ENCODE results near the gene KCNMA1. TPM values are rescaled to one million over a fixed set of nuclear protein-coding genes. Genes with fewer than 3 reads are reported as not detected.
"Not testable (repeated sequence)": the region's sequence is repeated elsewhere in the genome, so short reads cannot be mapped to it uniquely, and the experiment has no call there.

KCNMA1 gene
- total and polyA plus RNA-seq, 10 of the 15 experiments (the other 5 are each of a cell fraction or from before 2014, with no cell fraction given): 8.5 to 77.0 (median 21.3) TPM

- TF ChIP-seq HDAC6 (IDR thresholded peaks at IDR 0.05; ENCODE audit: unreplicated experiment): no peak
Measured at GRCh38 chr10:77575271-77576006, 62.2 kb downstream of the KCNMA1 start (continued).

- no peaks in the 10 kb centered on the region for H3K9me3 ChIP-seq (replicated peaks; ENCODE audit: control insufficient read depth, insufficient read depth, low read length)
- H4K20me1 ChIP-seq (ENCODE audit: control insufficient read depth, insufficient read depth): no peaks in the 10 kb centered on the region
- H3K4me3 ChIP-seq: no peak overlapping the region
- FAIRE-seq (no peak), DNase-seq (ENCODE audit: low read depth, low spot score) (no peak), ATAC-seq (peak; percentile 68)
- BruUV-seq (replicated peaks): no TSS peak
- ChIA-PET SMC1A (ENCODE audit: uncharacterized antibody, unreplicated experiment) (interaction anchor here (0.6 to 1.5 kb wide), 2 partner anchors 59 to 258 kb away, joined by 4 to 6 read pairs; no protein-coding TSS in a partner anchor), CTCF (no interaction called here), RAD21 (ENCODE audit: unreplicated experiment) (no interaction called here), POLR2A (interaction anchor here (1.0 to 1.5 kb wide), 2 partner anchors 61 to 69 kb away, joined by 4 read pairs; no protein-coding TSS in a partner anchor)
- no peaks in the 10 kb centered on the region for H3K4me1 ChIP-seq (ENCODE audit: control insufficient read depth, insufficient read depth, low read length)
- TF ChIP-seq EP300 (IDR thresholded peaks at IDR 0.05; ENCODE audit: borderline replicate concordance in 1 of 2, control insufficient read depth in 1 of 2, low read depth in 2 of 2, low read length in 2 of 2) (no peak), CTCF (IDR thresholded peaks at IDR 0.05 in 2 of 3, conservative IDR thresholded peaks at IDR 0.05 in 1 of 3; ENCODE audit: control insufficient read depth in 2 of 3, extremely low read depth in 1 of 3, insufficient read depth in 1 of 3, low read depth in 3 of 3, low read length in 3 of 3) (0 out of 6 replicates have a peak, but pooled peaks of 1 of the 3 experiments have one; percentile 15)
- no peak overlapping the region for H3K27ac ChIP-seq (ENCODE audit: control insufficient read depth, insufficient read depth)
- H3K27me3 ChIP-seq (replicated peaks in 1 of 2; ENCODE audit: control insufficient read depth in 2 of 2, insufficient read depth in 2 of 2, low read length in 1 of 2): peaks cover 0 to 2% of the 10 kb centered on the region in 2 experiments; a peak in 1 of 4 replicates
- H3K9ac ChIP-seq (ENCODE audit: control insufficient read depth, insufficient read depth, low read length): no peak overlapping the region
- 29% methylated on average over 3 of the region's 3 CpGs for WGBS (ENCODE audit: insufficient coverage, insufficient replicate concordance, low lambda C conversion rate, missing lambda C conversion rate)
- H3K36me3 ChIP-seq (ENCODE audit: control insufficient read depth in 2 of 2, insufficient read depth in 2 of 2, low read length in 1 of 2): no peaks in the 10 kb centered on the region
- no peaks in the 10 kb centered on the region for H3K79me2 ChIP-seq (ENCODE audit: control insufficient read depth, insufficient read depth, low read length)
- no peak overlapping the region for H2AFZ ChIP-seq (ENCODE audit: control insufficient read depth, low read depth, low read length)
- H3K4me2 ChIP-seq (ENCODE audit: control insufficient read depth, insufficient read depth): no peak overlapping the region
- intact Hi-C loops (cut with micrococcal nuclease; ENCODE audit: unreplicated experiment): no loop called here
- in situ Hi-C loops (cut with MboI): no loop called here
Measured at GRCh38 chr10:77574438-77574837, 63.2 kb downstream of the KCNMA1 start.

GRCh38 chr10:77572520-77572919, 65.1 kb downstream of the KCNMA1 start:
- ATAC-seq; H3K4me3 ChIP-seq; in situ Hi-C loops (cut with MboI); H4K20me1 ChIP-seq (ENCODE audit: control insufficient read depth, insufficient read depth); H3K27me3 ChIP-seq (replicated peaks in 1 of 2; ENCODE audit: control insufficient read depth in 2 of 2, insufficient read depth in 2 of 2, low read length in 1 of 2); H3K79me2 ChIP-seq (ENCODE audit: control insufficient read depth, insufficient read depth, low read length); DNase-seq (ENCODE audit: low read depth, low spot score); H3K4me2 ChIP-seq (ENCODE audit: control insufficient read depth, insufficient read depth); H3K9ac ChIP-seq (ENCODE audit: control insufficient read depth, insufficient read depth, low read length); H3K9me3 ChIP-seq (replicated peaks; ENCODE audit: control insufficient read depth, insufficient read depth, low read length); H3K4me1 ChIP-seq (ENCODE audit: control insufficient read depth, insufficient read depth, low read length); H3K27ac ChIP-seq (ENCODE audit: control insufficient read depth, insufficient read depth); FAIRE-seq; BruUV-seq (replicated peaks); H3K36me3 ChIP-seq (ENCODE audit: control insufficient read depth in 2 of 2, insufficient read depth in 2 of 2, low read length in 1 of 2); H2AFZ ChIP-seq (ENCODE audit: control insufficient read depth, low read depth, low read length); intact Hi-C loops (cut with micrococcal nuclease; ENCODE audit: unreplicated experiment): not testable (repeated sequence)
- POLR2A ChIA-PET: interaction anchor here (0.6 kb wide), 1 partner anchor 61 kb away, joined by 3 read pairs; no protein-coding TSS in a partner anchor
- RAD21 ChIA-PET (ENCODE audit: unreplicated experiment): interaction anchor here (1.1 kb wide), 1 partner anchor 36 kb away, joined by 3 read pairs; no protein-coding TSS in a partner anchor
- WGBS (ENCODE audit: insufficient coverage, insufficient replicate concordance, low lambda C conversion rate, missing lambda C conversion rate): 79% methylated on average over 4 of the region's 4 CpGs
- SMC1A ChIA-PET (ENCODE audit: uncharacterized antibody, unreplicated experiment): interaction anchor here (0.6 to 1.7 kb wide), 7 partner anchors 9 to 58 kb away, joined by 3 to 8 read pairs (median 3); no protein-coding TSS in a partner anchor
- CTCF ChIA-PET: interaction anchor here (1.3 kb wide), 2 partner anchors 14 to 42 kb away, joined by 3 to 4 read pairs; no protein-coding TSS in a partner anchor
